Measurements from ENCODE around the gene NLRP12. TPM values are rescaled to one million over a fixed set of nuclear protein-coding genes. Genes with fewer than 3 reads are reported as not detected.
"Not testable (repeated sequence)": the region's sequence is repeated elsewhere in the genome, so short reads cannot be mapped to it uniquely, and the experiment has no call there.

Gene NLRP12
- polyA plus RNA-seq, 6 donors from 2014 or later, result 0.06 to 0.13 (median 0.11) TPM; not detected in 1

DNA sequence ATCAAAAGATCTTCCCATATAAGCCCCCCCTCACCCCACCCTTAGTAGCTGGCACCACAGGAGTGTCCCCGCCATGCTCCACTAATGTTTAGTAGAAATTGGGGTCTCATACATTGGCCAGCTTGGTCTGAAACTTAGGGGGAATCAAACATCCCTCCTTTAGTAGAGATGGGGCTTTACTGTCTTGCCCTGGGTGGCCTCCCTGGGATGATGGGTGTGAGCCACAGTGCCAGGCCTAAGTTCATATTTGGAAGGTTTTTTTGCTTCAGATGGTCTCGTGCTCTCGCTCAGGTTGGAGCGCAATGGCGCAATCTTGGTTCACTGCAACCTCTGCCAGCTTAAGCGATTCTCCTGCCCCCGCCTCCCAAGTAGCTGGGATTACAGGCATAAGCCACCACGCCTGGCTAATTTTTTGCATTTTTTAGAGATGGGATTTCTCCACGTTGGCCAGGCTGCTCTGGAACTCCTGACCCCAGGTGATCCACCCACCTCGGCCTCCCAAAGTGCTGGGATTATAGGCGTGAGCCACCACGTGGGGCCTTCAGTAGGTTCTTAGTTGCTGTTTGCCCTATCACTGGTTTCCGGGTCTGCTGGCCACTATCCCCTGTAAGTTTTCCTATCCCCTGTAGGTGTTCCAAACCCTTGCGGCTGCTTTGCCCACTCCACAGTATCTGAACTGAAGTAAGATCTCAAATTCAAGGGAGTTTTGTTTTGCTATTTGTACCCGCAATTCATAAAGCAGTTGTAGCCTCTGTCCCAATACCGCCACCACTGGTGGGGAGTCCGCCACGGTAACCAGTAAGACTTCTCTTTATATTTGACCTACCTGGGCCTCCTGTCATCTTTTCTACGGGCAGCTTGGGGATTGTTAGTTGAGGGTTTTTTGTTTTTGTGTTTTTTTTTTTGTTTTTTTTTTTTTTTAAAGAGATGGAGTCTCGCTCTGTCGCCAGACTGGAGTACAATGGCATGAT, 34.1 kb downstream of the NLRP12 start:
- Mint-ChIP-seq H3K9me3 (no peaks in the 10 kb centered on the region), H3K27ac (no peak overlapping the region), H3K36me3 (no peaks in the 10 kb centered on the region), H3K4me1 (peaks cover 3 to 6% (median 5%) of the 10 kb centered on the region in 3 donors), H3K27me3 (peaks cover 8 to 29% (median 8%) of the 10 kb centered on the region in 3 donors), H3K4me3 (no peak overlapping the region)
- no peak for DNase-seq
- no peak for ATAC-seq (ENCODE audit: low read depth in 2 of 2)

DNA sequence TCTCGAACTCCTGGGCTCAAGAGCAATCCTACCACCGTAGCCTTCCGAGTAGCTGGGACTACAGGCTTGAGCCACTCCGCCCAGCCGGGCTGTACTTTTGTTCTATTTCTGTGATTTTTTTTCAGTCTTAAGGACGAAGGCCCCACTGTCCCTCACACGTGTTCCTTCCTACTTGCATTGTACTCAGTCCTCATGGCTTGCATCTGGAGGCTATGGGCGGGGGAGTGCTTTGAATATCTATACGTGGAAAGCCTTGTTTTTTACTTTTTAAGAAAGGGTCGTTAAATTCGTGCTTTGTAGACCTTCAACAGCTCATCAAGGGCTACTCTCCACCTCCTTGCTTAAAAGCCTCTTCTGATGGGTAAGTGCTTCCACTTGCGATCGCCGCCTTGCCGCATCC, 36.8 kb downstream of the NLRP12 start:
- Mint-ChIP-seq H3K27ac (no peak overlapping the region), H3K36me3 (no peaks in the 10 kb centered on the region), H3K27me3 (peaks cover 4 to 30% (median 8%) of the 10 kb centered on the region in 3 donors)

DNA sequence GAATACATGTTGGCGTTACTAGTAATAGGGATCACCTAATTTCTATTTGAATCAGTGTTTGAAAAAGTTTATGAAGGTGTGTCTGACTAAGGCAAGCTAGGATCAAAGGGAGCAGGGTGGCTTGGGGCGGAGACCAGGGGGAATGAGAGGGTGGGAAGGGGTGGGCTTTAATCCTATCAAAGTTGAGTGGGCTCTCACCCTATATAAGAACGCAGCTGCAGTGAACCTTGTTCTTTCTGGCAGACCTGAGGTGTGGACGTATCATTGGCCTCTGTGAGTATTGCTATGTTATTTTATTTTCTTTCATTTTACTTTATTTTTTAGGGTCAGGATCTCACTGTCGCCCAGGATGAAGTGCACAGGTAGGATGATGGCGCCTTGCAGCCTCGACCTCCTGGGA, 37.4 kb downstream of the NLRP12 start:
- H3K4me1 Mint-ChIP-seq, result peaks cover 0 to 3% (median 0%) of the 10 kb centered on the region in 3 donors
- H3K9me3 Mint-ChIP-seq, result no peaks in the 10 kb centered on the region
- no peak overlapping the region for H3K27ac Mint-ChIP-seq
- DNase-seq, result no peak
- peaks cover 4 to 30% (median 8%) of the 10 kb centered on the region in 3 donors for H3K27me3 Mint-ChIP-seq
- H3K4me3 Mint-ChIP-seq, result no peak overlapping the region
- no peak for ATAC-seq (ENCODE audit: low read depth in 2 of 2)
- H3K36me3 Mint-ChIP-seq, result no peaks in the 10 kb centered on the region

More for the DNA sequence above, 36.8 kb downstream of the NLRP12 start:
- ATAC-seq (ENCODE audit: low read depth in 2 of 2) (no peak), DNase-seq (no peak)
- Mint-ChIP-seq H3K4me3 (no peak overlapping the region), H3K4me1 (peaks cover 0 to 3% (median 0%) of the 10 kb centered on the region in 3 donors), H3K9me3 (no peaks in the 10 kb centered on the region)

GRCh38 chr19:53785196-53785889, 38.8 kb downstream of the NLRP12 start:
- peaks cover 0 to 3% (median 0%) of the 10 kb centered on the region in 3 donors for H3K4me1 Mint-ChIP-seq
- H3K9me3 Mint-ChIP-seq, result no peaks in the 10 kb centered on the region
- peaks cover 4 to 30% (median 8%) of the 10 kb centered on the region in 3 donors for H3K27me3 Mint-ChIP-seq
- H3K27ac Mint-ChIP-seq, result peak overlapping the region in 2 of 6 donors; percentile 43 to 67
- DNase-seq, result no peak
- no peak overlapping the region for H3K4me3 Mint-ChIP-seq
- H3K36me3 Mint-ChIP-seq, result no peaks in the 10 kb centered on the region
- no peak for ATAC-seq (ENCODE audit: low read depth in 2 of 2)

DNA sequence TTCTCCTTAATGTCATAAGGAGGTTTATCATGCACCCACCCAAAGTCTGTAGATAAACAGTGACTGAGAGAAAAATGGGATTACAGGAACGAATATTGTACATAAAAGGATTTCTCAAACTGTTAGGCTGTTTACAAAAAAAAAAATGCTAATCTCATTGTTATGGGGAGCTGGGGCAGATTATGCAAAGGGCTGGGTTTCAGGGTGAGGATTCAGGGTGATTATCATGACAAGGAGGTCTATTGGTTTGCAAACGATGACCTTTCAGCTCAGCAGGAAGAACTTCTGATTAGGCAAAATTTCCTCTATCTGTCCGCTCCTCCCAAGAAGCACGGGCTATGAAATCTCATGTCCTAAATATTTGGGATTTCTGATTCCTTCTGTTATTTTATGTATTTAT, 41.4 kb downstream of the NLRP12 start:
- Mint-ChIP-seq H3K4me3 (no peak overlapping the region), H3K9me3 (no peaks in the 10 kb centered on the region), H3K4me1 (peaks cover 0 to 3% (median 0%) of the 10 kb centered on the region in 3 donors), H3K36me3 (no peaks in the 10 kb centered on the region), H3K27me3 (peaks cover 4 to 27% (median 8%) of the 10 kb centered on the region in 3 donors), H3K27ac (no peak overlapping the region)
- DNase-seq (no peak), ATAC-seq (ENCODE audit: low read depth in 2 of 2) (no peak)

DNA sequence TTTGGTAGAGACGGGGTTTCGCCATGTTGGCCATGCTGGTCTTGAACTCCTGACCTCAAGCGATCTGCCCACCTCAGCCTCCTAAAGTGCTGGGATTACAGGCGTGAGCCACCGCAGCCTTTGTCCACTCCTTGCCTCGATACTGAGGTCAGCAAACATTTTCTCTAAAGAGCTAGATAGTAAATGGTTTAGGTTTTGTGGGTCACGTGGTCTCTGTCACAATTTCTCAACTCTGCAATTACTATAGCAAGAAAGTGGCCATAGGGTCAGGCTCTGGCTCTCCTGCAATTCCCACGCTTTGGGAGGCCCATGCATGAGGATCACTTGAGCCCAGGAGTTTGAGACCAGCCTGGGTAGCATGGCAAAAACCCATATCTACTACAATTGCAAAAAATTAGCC, 42.8 kb downstream of the NLRP12 start:
- not testable (repeated sequence) for H3K4me1 Mint-ChIP-seq; H3K27ac Mint-ChIP-seq; H3K36me3 Mint-ChIP-seq; H3K9me3 Mint-ChIP-seq; H3K4me3 Mint-ChIP-seq; ATAC-seq (ENCODE audit: low read depth in 2 of 2); DNase-seq
- peaks cover 0 to 14% (median 8%) of the 10 kb centered on the region in 3 donors for H3K27me3 Mint-ChIP-seq

- H3K27me3 Mint-ChIP-seq, result peaks cover 0 to 7% (median 5%) of the 10 kb centered on the region in 3 donors
- H3K27ac Mint-ChIP-seq, result peak overlapping the region in 1 of 6 donors; percentile 69
- no peak overlapping the region for H3K4me3 Mint-ChIP-seq
- DNase-seq, result no peak
- H3K4me1 Mint-ChIP-seq, result peaks cover 0 to 2% (median 0%) of the 10 kb centered on the region in 3 donors
- ATAC-seq (ENCODE audit: low read depth in 2 of 2), result no peak
- no peaks in the 10 kb centered on the region for H3K9me3 Mint-ChIP-seq
- H3K36me3 Mint-ChIP-seq, result no peaks in the 10 kb centered on the region
These were observed 43.6 kb downstream of the NLRP12 start for GRCh38 chr19:53780506-53780905.

- Mint-ChIP-seq H3K27ac (no peak overlapping the region), H3K4me3 (no peak overlapping the region), H3K27me3 (peaks cover 0 to 11% (median 0%) of the 10 kb centered on the region in 3 donors), H3K36me3 (no peaks in the 10 kb centered on the region), H3K9me3 (no peaks in the 10 kb centered on the region), H3K4me1 (no peaks in the 10 kb centered on the region)
- no peak for ATAC-seq (ENCODE audit: low read depth in 2 of 2)
- DNase-seq, result no peak
These were observed 48.6 kb downstream of the NLRP12 start for GRCh38 chr19:53775524-53775923.

- H3K36me3 Mint-ChIP-seq; H3K4me1 Mint-ChIP-seq; ATAC-seq (ENCODE audit: low read depth in 2 of 2); DNase-seq; H3K4me3 Mint-ChIP-seq; H3K9me3 Mint-ChIP-seq: not testable (repeated sequence)
- H3K27me3 Mint-ChIP-seq, result peaks cover 0 to 11% (median 0%) of the 10 kb centered on the region in 3 donors
- peak overlapping the region in 1 of 6 donors; percentile 32 for H3K27ac Mint-ChIP-seq
These were observed 49.6 kb downstream of the NLRP12 start for GRCh38 chr19:53774491-53774890.

DNA sequence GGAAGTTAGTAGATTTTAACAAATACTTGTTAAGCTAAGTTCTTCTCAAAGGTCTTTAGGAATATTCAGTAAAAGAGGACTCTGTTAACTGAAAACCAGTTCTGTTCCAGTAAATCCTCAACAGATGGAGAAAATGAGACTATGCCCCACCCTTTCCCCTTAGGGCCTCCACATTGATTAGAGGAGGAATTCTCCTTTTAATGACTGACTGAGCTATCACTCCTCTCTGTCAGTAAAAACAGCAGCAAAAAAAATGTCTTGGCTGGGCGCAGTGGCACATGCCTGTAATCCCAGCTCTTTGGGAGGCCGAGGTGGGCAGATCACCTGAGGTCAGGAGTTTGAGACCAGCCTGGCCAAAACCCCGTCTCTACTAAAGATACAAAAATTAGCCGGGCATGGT, 50.1 kb downstream of the NLRP12 start:
- Mint-ChIP-seq H3K36me3 (no peaks in the 10 kb centered on the region), H3K4me1 (no peaks in the 10 kb centered on the region), H3K4me3 (no peak overlapping the region), H3K27me3 (peaks cover 0 to 11% (median under 1%) of the 10 kb centered on the region in 3 donors), H3K9me3 (no peaks in the 10 kb centered on the region), H3K27ac (no peak overlapping the region)
- DNase-seq, result no peak
- ATAC-seq (ENCODE audit: low read depth in 2 of 2), result no peak

- DNase-seq (peak; percentile 29), ATAC-seq (ENCODE audit: low read depth in 2 of 2) (peak; percentile 40 to 44)
- H3K9me3 Mint-ChIP-seq, result peaks cover 0 to 1% (median 0%) of the 10 kb centered on the region in 7 donors
- H3K27ac Mint-ChIP-seq, result no peak overlapping the region
- no peaks in the 10 kb centered on the region for H3K4me1 Mint-ChIP-seq
- H3K4me3 Mint-ChIP-seq, result no peak overlapping the region
- H3K27me3 Mint-ChIP-seq, result peaks cover 0 to 15% (median 7%) of the 10 kb centered on the region in 3 donors
- H3K36me3 Mint-ChIP-seq, result no peaks in the 10 kb centered on the region
These were observed 51.2 kb downstream of the NLRP12 start for GRCh38 chr19:53772943-53773342.

- Mint-ChIP-seq H3K4me3 (no peak overlapping the region), H3K27me3 (peaks cover 0 to 18% (median 15%) of the 10 kb centered on the region in 3 donors), H3K27ac (no peak overlapping the region), H3K4me1 (no peaks in the 10 kb centered on the region), H3K36me3 (no peaks in the 10 kb centered on the region), H3K9me3 (peaks cover 0 to 2% (median 0%) of the 10 kb centered on the region in 7 donors)
- DNase-seq (no peak), ATAC-seq (ENCODE audit: low read depth in 2 of 2) (no peak)
These were observed 53.0 kb downstream of the NLRP12 start for GRCh38 chr19:53771144-53771543.

- not testable (repeated sequence) for DNase-seq; ATAC-seq (ENCODE audit: low read depth in 2 of 2); H3K4me1 Mint-ChIP-seq; H3K4me3 Mint-ChIP-seq; H3K27ac Mint-ChIP-seq; H3K9me3 Mint-ChIP-seq; H3K36me3 Mint-ChIP-seq
- peaks cover 8 to 24% (median 21%) of the 10 kb centered on the region in 3 donors for H3K27me3 Mint-ChIP-seq
These were observed 54.3 kb downstream of the NLRP12 start for GRCh38 chr19:53769696-53770309.

Data from naive B cell (primary cell).